Sigmoid colon (tissue), 4 donors: ENCODE data around the gene FGF5.

ENCODE experiments used
- POLR2AphosphoS5 ChIP-seq, 4 donors: sonication (generic); formaldehyde crosslinking; IDR thresholded peaks; one replicate each; pipeline ENCODE4 v1.6.1; 2017; ENCODE audit warnings: antibody characterized with exemption in 4 of 4
- TF ChIP-seq, protein P1 (sequence below), 4 experiments: fragments of 450-650 bp in 3 of 4; fragments of 200-600 bp in 1 of 4; IDR thresholded peaks; one replicate each; pipeline ENCODE4 v1.5.1; 2016 to 2019; ENCODE audit warnings: antibody characterized with exemption in 4 of 4, mild to moderate bottlenecking in 3 of 4, moderate library complexity in 2 of 4

DNA sequence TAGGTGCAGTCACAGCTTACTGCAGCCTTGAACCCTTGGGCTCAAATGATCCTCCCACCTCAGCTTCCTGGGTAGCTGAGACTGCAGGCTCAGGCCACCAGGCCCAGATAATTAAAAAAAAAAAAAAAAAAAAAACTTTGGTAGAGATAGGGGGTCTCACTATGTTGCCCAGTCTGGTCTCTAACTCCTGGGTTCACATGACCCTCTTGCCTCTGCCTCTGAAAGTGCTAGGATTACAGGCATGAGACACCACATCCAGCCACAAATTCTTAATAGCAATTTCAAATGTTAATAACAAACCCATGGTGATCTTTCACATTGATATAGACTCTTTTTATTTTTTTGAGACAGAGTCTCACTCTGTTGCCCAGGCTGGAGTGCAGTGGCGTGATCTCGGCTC, 12.3 kb upstream of the FGF5 start:
- no peak for TF ChIP-seq POLR2AphosphoS5 (IDR thresholded peaks at IDR 0.05)
- TF ChIP-seq, protein P1, sequence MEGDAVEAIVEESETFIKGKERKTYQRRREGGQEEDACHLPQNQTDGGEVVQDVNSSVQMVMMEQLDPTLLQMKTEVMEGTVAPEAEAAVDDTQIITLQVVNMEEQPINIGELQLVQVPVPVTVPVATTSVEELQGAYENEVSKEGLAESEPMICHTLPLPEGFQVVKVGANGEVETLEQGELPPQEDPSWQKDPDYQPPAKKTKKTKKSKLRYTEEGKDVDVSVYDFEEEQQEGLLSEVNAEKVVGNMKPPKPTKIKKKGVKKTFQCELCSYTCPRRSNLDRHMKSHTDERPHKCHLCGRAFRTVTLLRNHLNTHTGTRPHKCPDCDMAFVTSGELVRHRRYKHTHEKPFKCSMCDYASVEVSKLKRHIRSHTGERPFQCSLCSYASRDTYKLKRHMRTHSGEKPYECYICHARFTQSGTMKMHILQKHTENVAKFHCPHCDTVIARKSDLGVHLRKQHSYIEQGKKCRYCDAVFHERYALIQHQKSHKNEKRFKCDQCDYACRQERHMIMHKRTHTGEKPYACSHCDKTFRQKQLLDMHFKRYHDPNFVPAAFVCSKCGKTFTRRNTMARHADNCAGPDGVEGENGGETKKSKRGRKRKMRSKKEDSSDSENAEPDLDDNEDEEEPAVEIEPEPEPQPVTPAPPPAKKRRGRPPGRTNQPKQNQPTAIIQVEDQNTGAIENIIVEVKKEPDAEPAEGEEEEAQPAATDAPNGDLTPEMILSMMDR (IDR thresholded peaks at IDR 0.05): no peak
